ENCODE measurements around the gene IKZF5.

Gene IKZF5

GRCh38 chr10:123016228-123016627 is 7.6 kb upstream of the IKZF5 start:
- DNase-seq (ENCODE audit: low read depth, low spot score): no peak

- DNase-seq (ENCODE audit: low read depth, low spot score): no peak
These were observed 6.2 kb upstream of the IKZF5 start for GRCh38 chr10:123014772-123015171.

GRCh38 chr10:123013456-123014419 is 5.1 kb upstream of the IKZF5 start:
- no peak for DNase-seq (ENCODE audit: low read depth, low spot score)

GRCh38 chr10:123011987-123012386 is 3.4 kb upstream of the IKZF5 start:
- DNase-seq (ENCODE audit: low read depth, low spot score): no peak

GRCh38 chr10:123009105-123009820 is 668 bp upstream of the IKZF5 start:
- no peak for DNase-seq (ENCODE audit: low read depth, low spot score)

GRCh38 chr10:123007558-123008354 is 839 bp downstream of the IKZF5 start:
- no peak for DNase-seq (ENCODE audit: low read depth, low spot score)

- DNase-seq (ENCODE audit: low read depth, low spot score): no peak
These were observed 4.3 kb downstream of the IKZF5 start for GRCh38 chr10:123004298-123004697.

GRCh38 chr10:123001370-123001769 is 7.2 kb downstream of the IKZF5 start:
- DNase-seq (ENCODE audit: low read depth, low spot score): no peak

GRCh38 chr10:123000155-123000554 is 8.4 kb downstream of the IKZF5 start:
- no peak for DNase-seq (ENCODE audit: low read depth, low spot score)

- DNase-seq (ENCODE audit: low read depth, low spot score): no peak
These were observed 9.2 kb downstream of the IKZF5 start for GRCh38 chr10:122999347-122999746.

GRCh38 chr10:122998934-122999333 is 9.7 kb downstream of the IKZF5 start:
- no peak for DNase-seq (ENCODE audit: low read depth, low spot score)

GRCh38 chr10:122998360-122998917 is 10.2 kb downstream of the IKZF5 start:
- DNase-seq (ENCODE audit: low read depth, low spot score): no peak

GRCh38 chr10:122997864-122998263 is 10.7 kb downstream of the IKZF5 start:
- DNase-seq (ENCODE audit: low read depth, low spot score): no peak

GRCh38 chr10:122995936-122996335 is 12.7 kb downstream of the IKZF5 start:
- DNase-seq (ENCODE audit: low read depth, low spot score): no peak

GRCh38 chr10:122993797-122994336 is 14.7 kb downstream of the IKZF5 start:
- DNase-seq (ENCODE audit: low read depth, low spot score): no peak

- no peak for DNase-seq (ENCODE audit: low read depth, low spot score)
These were observed 16.5 kb downstream of the IKZF5 start for GRCh38 chr10:122992031-122992585.

GRCh38 chr10:122990278-122990677 is 18.3 kb downstream of the IKZF5 start:
- no peak for DNase-seq (ENCODE audit: low read depth, low spot score)

GRCh38 chr10:122988501-122988900 is 20.1 kb downstream of the IKZF5 start:
- DNase-seq (ENCODE audit: low read depth, low spot score): no peak

- DNase-seq (ENCODE audit: low read depth, low spot score): no peak
These were observed 22.3 kb downstream of the IKZF5 start for GRCh38 chr10:122986335-122986734.

- no peak for DNase-seq (ENCODE audit: low read depth, low spot score)
These were observed 23.9 kb downstream of the IKZF5 start for GRCh38 chr10:122984708-122985107.

- no peak for DNase-seq (ENCODE audit: low read depth, low spot score)
These were observed 24.7 kb downstream of the IKZF5 start for GRCh38 chr10:122983898-122984297.
